ENCODE data around the gene C1orf141.

Gene C1orf141

GRCh38 chr1:67170751-67171573 lies 36.2 kb upstream of the C1orf141 start:
- Histone ChIP-seq H3K27ac (ENCODE audit: insufficient read depth in 1 of 2, low read depth in 1 of 2, low read length in 2 of 2, poor library complexity in 1 of 2, severe bottlenecking in 2 of 2) (no peak overlapping the region), H3K36me3 (ENCODE audit: control insufficient read depth in 4 of 4, insufficient read depth in 4 of 4, low read length in 3 of 4) (no peaks in the 10 kb centered on the region), H3K27me3 (replicated peaks in 2 of 5; ENCODE audit: control insufficient read depth in 4 of 5, insufficient read depth in 5 of 5, low read length in 4 of 5) (peaks cover 0 to 63% (median 33%) of the 10 kb centered on the region in 5 experiments), H3K4me3 (ENCODE audit: control insufficient read depth in 1 of 7, extremely low read depth in 1 of 7, insufficient read depth in 4 of 7, low read depth in 2 of 7, low read length in 6 of 7) (no peak overlapping the region), H3K9me3 (ENCODE audit: control extremely low read depth in 1 of 5, control insufficient read depth in 4 of 5, insufficient read depth in 2 of 5, low read depth in 1 of 5, low read length in 4 of 5) (no peaks in the 10 kb centered on the region), H3K4me1 (ENCODE audit: control extremely low read depth in 1 of 4, control insufficient read depth in 4 of 4, insufficient read depth in 4 of 4, low read length in 3 of 4) (peaks cover 6 to 16% (median 12%) of the 10 kb centered on the region in 4 experiments)
- POLR2A ChIA-PET: interaction anchor here (1.2 kb wide), 1 partner anchor 9 kb away, joined by 5 read pairs; no protein-coding TSS in a partner anchor
- DNase-seq: peak; percentile 38 to 79 (median 74)
- CTCF ChIA-PET: interaction anchor here (1.2 to 3.7 kb wide), 5 partner anchors 8 to 42 kb away, joined by 3 to 16 read pairs (median 3); no protein-coding TSS in a partner anchor
- WGBS (ENCODE audit: insufficient coverage): 0% methylated on average over 1 of the region's 2 CpGs

GRCh38 chr1:67169932-67170331 lies 35.2 kb upstream of the C1orf141 start:
- H3K4me1 ChIP-seq (ENCODE audit: control extremely low read depth in 1 of 4, control insufficient read depth in 4 of 4, insufficient read depth in 4 of 4, low read length in 3 of 4): peaks cover 6 to 16% (median 12%) of the 10 kb centered on the region in 4 experiments
- ChIA-PET CTCF (interaction anchor here (1.2 to 3.7 kb wide), 2 partner anchors 9 to 21 kb away, joined by 3 to 16 read pairs; no protein-coding TSS in a partner anchor), POLR2A (no interaction called here)
- WGBS (ENCODE audit: insufficient coverage): no CpG with 5 or more reads among the region's 3 CpGs
- H3K27ac ChIP-seq (ENCODE audit: insufficient read depth in 1 of 2, low read depth in 1 of 2, low read length in 2 of 2, poor library complexity in 1 of 2, severe bottlenecking in 2 of 2): no peak overlapping the region
- H3K27me3 ChIP-seq (replicated peaks in 2 of 5; ENCODE audit: control insufficient read depth in 4 of 5, insufficient read depth in 5 of 5, low read length in 4 of 5): peaks cover 0 to 61% (median 25%) of the 10 kb centered on the region in 5 experiments
- no peak overlapping the region for H3K4me3 ChIP-seq (ENCODE audit: control insufficient read depth in 1 of 7, extremely low read depth in 1 of 7, insufficient read depth in 4 of 7, low read depth in 2 of 7, low read length in 6 of 7)
- no peaks in the 10 kb centered on the region for H3K9me3 ChIP-seq (ENCODE audit: control extremely low read depth in 1 of 5, control insufficient read depth in 4 of 5, insufficient read depth in 2 of 5, low read depth in 1 of 5, low read length in 4 of 5)
- no peaks in the 10 kb centered on the region for H3K36me3 ChIP-seq (ENCODE audit: control insufficient read depth in 4 of 4, insufficient read depth in 4 of 4, low read length in 3 of 4)
- no peak for DNase-seq

GRCh38 chr1:67169496-67169895 lies 34.7 kb upstream of the C1orf141 start:
- H3K27ac ChIP-seq (ENCODE audit: insufficient read depth in 1 of 2, low read depth in 1 of 2, low read length in 2 of 2, poor library complexity in 1 of 2, severe bottlenecking in 2 of 2): no peak overlapping the region
- H3K4me3 ChIP-seq (ENCODE audit: control insufficient read depth in 1 of 7, extremely low read depth in 1 of 7, insufficient read depth in 4 of 7, low read depth in 2 of 7, low read length in 6 of 7): no peak overlapping the region
- CTCF ChIA-PET: interaction anchor here (0.9 to 3.7 kb wide), 3 partner anchors 21 to 43 kb away, joined by 3 to 16 read pairs (median 5); no protein-coding TSS in a partner anchor
- DNase-seq: no peak
- POLR2A ChIA-PET: no interaction called here
- no peaks in the 10 kb centered on the region for H3K36me3 ChIP-seq (ENCODE audit: control insufficient read depth in 4 of 4, insufficient read depth in 4 of 4, low read length in 3 of 4)
- peaks cover 0 to 60% (median 25%) of the 10 kb centered on the region in 5 experiments for H3K27me3 ChIP-seq (replicated peaks in 2 of 5; ENCODE audit: control insufficient read depth in 4 of 5, insufficient read depth in 5 of 5, low read length in 4 of 5)
- H3K4me1 ChIP-seq (ENCODE audit: control extremely low read depth in 1 of 4, control insufficient read depth in 4 of 4, insufficient read depth in 4 of 4, low read length in 3 of 4): peaks cover 6 to 16% (median 12%) of the 10 kb centered on the region in 4 experiments
- WGBS (ENCODE audit: insufficient coverage): no CpG with 5 or more reads among the region's 2 CpGs
- no peaks in the 10 kb centered on the region for H3K9me3 ChIP-seq (ENCODE audit: control extremely low read depth in 1 of 5, control insufficient read depth in 4 of 5, insufficient read depth in 2 of 5, low read depth in 1 of 5, low read length in 4 of 5)

- H3K9me3 ChIP-seq (ENCODE audit: control extremely low read depth in 1 of 5, control insufficient read depth in 4 of 5, insufficient read depth in 2 of 5, low read depth in 1 of 5, low read length in 4 of 5): no peaks in the 10 kb centered on the region
- WGBS (ENCODE audit: insufficient coverage): 88% methylated on average over 4 of the region's 4 CpGs
- CTCF ChIA-PET: interaction anchor here (0.6 to 1.2 kb wide), 3 partner anchors 14 to 93 kb away, joined by 3 read pairs; no protein-coding TSS in a partner anchor
- H3K36me3 ChIP-seq (ENCODE audit: control insufficient read depth in 4 of 4, insufficient read depth in 4 of 4, low read length in 3 of 4): no peaks in the 10 kb centered on the region
- peaks cover 6 to 9% (median 9%) of the 10 kb centered on the region in 4 experiments for H3K4me1 ChIP-seq (ENCODE audit: control extremely low read depth in 1 of 4, control insufficient read depth in 4 of 4, insufficient read depth in 4 of 4, low read length in 3 of 4)
- no peak within 1 kb of the TSS for H3K4me3 ChIP-seq (ENCODE audit: control insufficient read depth in 1 of 7, extremely low read depth in 1 of 7, insufficient read depth in 4 of 7, low read depth in 2 of 7, low read length in 6 of 7)
- POLR2A ChIA-PET: interaction anchor here (1.0 kb wide), 1 partner anchor 44 kb away, joined by 3 read pairs; no protein-coding TSS in a partner anchor
- H3K27ac ChIP-seq (ENCODE audit: insufficient read depth in 1 of 2, low read depth in 1 of 2, low read length in 2 of 2, poor library complexity in 1 of 2, severe bottlenecking in 2 of 2): no peak within 1 kb of the TSS
- DNase-seq: no peak
- H3K27me3 ChIP-seq (replicated peaks in 2 of 5; ENCODE audit: control insufficient read depth in 4 of 5, insufficient read depth in 5 of 5, low read length in 4 of 5): peaks cover 0 to 50% (median 18%) of the 10 kb centered on the region in 5 experiments
Observed at GRCh38 chr1:67166196-67166595, 31.4 kb upstream of the C1orf141 start, which contains the start of gene IL23R. TSS of gene IL23R (plus strand) at chr1:67166454. CDS start at chr1:67168121, 1,667 bp downstream.

DNA sequence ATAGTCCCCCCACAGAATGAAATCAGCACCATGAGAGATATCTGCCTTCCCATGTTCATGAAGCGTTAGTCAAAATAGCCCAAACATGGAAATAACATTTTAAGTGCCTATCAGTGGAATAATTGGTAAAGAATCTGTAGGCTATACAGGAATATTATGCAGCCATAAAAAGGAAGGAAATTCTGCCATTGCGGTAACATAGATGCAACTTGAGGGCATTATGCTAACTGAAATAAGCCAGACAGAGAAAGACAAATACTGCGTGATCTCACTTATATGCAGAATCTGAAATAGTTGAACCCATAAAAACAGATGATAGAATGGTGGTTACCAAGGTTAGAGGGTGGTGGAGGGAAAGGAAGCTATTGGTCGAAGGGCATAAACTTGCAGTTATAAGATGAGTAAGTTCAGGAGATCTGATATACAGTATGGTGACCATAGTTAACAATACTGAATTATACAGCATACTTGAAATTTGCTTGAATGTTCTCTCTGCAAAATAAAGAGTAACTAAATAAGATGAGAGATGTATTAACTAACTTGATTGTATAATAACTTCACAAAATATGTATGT lies 30.8 kb upstream of the C1orf141 start:
- no peak overlapping the region for H3K27ac ChIP-seq (ENCODE audit: insufficient read depth in 1 of 2, low read depth in 1 of 2, low read length in 2 of 2, poor library complexity in 1 of 2, severe bottlenecking in 2 of 2)
- DNase-seq: no peak
- no peak overlapping the region for H3K4me3 ChIP-seq (ENCODE audit: control insufficient read depth in 1 of 7, extremely low read depth in 1 of 7, insufficient read depth in 4 of 7, low read depth in 2 of 7, low read length in 6 of 7)
- ChIA-PET CTCF (no interaction called here), POLR2A (no interaction called here)
- peaks cover 0 to 50% (median 18%) of the 10 kb centered on the region in 5 experiments for H3K27me3 ChIP-seq (replicated peaks in 2 of 5; ENCODE audit: control insufficient read depth in 4 of 5, insufficient read depth in 5 of 5, low read length in 4 of 5)
- WGBS (ENCODE audit: insufficient coverage): 96% methylated on average over 2 of the region's 4 CpGs
- no peaks in the 10 kb centered on the region for H3K9me3 ChIP-seq (ENCODE audit: control extremely low read depth in 1 of 5, control insufficient read depth in 4 of 5, insufficient read depth in 2 of 5, low read depth in 1 of 5, low read length in 4 of 5)
- peaks cover under 1 to 5% (median 3%) of the 10 kb centered on the region in 4 experiments for H3K4me1 ChIP-seq (ENCODE audit: control extremely low read depth in 1 of 4, control insufficient read depth in 4 of 4, insufficient read depth in 4 of 4, low read length in 3 of 4)
- H3K36me3 ChIP-seq (ENCODE audit: control insufficient read depth in 4 of 4, insufficient read depth in 4 of 4, low read length in 3 of 4): no peaks in the 10 kb centered on the region

- H3K27me3 ChIP-seq (replicated peaks in 2 of 5; ENCODE audit: control insufficient read depth in 4 of 5, insufficient read depth in 5 of 5, low read length in 4 of 5): peaks cover 0 to 33% (median 11%) of the 10 kb centered on the region in 5 experiments
- H3K9me3 ChIP-seq (ENCODE audit: control extremely low read depth in 1 of 5, control insufficient read depth in 4 of 5, insufficient read depth in 2 of 5, low read depth in 1 of 5, low read length in 4 of 5): no peaks in the 10 kb centered on the region
- peak in 1 of 3 donors; percentile 38 for DNase-seq
- H3K4me3 ChIP-seq (ENCODE audit: control insufficient read depth in 1 of 7, extremely low read depth in 1 of 7, insufficient read depth in 4 of 7, low read depth in 2 of 7, low read length in 6 of 7): no peak overlapping the region
- ChIA-PET POLR2A (interaction anchor here (0.5 kb wide), 1 partner anchor 28 kb away, joined by 3 read pairs; the partner anchor contains the start of gene C1orf141), CTCF (interaction anchor here (1.3 kb wide), 2 partner anchors 49 to 143 kb away, joined by 3 read pairs; no protein-coding TSS in a partner anchor)
- H3K27ac ChIP-seq (ENCODE audit: insufficient read depth in 1 of 2, low read depth in 1 of 2, low read length in 2 of 2, poor library complexity in 1 of 2, severe bottlenecking in 2 of 2): no peak overlapping the region
- H3K4me1 ChIP-seq (ENCODE audit: control extremely low read depth in 1 of 4, control insufficient read depth in 4 of 4, insufficient read depth in 4 of 4, low read length in 3 of 4): no peaks in the 10 kb centered on the region
- H3K36me3 ChIP-seq (ENCODE audit: control insufficient read depth in 4 of 4, insufficient read depth in 4 of 4, low read length in 3 of 4): no peaks in the 10 kb centered on the region
- WGBS (ENCODE audit: insufficient coverage): 100% methylated on average over 1 of the region's 2 CpGs
Observed at GRCh38 chr1:67162954-67163353, 28.2 kb upstream of the C1orf141 start.

All from common myeloid progenitor, CD34-positive (primary cell).